Measurements from ENCODE around the gene RAB38.

GRCh38 chr11:88139865-88140264, 35.4 kb downstream of the RAB38 start:
- TF ChIP-seq CTCF (IDR thresholded peaks at IDR 0.05) (no peak), POLR2AphosphoS5 (IDR thresholded peaks at IDR 0.05; ENCODE audit: low read depth, low read length) (no peak), REST (IDR thresholded peaks at IDR 0.05; ENCODE audit: insufficient read depth in 1 of 2, low read depth in 2 of 2, low read length in 1 of 2) (no peak), SIN3A (IDR thresholded peaks at IDR 0.05; ENCODE audit: borderline replicate concordance, insufficient read depth, low read depth, low read length) (no peak)
